ENCODE results near the gene ARSK.

The ARSK gene, protein sequence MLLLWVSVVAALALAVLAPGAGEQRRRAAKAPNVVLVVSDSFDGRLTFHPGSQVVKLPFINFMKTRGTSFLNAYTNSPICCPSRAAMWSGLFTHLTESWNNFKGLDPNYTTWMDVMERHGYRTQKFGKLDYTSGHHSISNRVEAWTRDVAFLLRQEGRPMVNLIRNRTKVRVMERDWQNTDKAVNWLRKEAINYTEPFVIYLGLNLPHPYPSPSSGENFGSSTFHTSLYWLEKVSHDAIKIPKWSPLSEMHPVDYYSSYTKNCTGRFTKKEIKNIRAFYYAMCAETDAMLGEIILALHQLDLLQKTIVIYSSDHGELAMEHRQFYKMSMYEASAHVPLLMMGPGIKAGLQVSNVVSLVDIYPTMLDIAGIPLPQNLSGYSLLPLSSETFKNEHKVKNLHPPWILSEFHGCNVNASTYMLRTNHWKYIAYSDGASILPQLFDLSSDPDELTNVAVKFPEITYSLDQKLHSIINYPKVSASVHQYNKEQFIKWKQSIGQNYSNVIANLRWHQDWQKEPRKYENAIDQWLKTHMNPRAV

DNA sequence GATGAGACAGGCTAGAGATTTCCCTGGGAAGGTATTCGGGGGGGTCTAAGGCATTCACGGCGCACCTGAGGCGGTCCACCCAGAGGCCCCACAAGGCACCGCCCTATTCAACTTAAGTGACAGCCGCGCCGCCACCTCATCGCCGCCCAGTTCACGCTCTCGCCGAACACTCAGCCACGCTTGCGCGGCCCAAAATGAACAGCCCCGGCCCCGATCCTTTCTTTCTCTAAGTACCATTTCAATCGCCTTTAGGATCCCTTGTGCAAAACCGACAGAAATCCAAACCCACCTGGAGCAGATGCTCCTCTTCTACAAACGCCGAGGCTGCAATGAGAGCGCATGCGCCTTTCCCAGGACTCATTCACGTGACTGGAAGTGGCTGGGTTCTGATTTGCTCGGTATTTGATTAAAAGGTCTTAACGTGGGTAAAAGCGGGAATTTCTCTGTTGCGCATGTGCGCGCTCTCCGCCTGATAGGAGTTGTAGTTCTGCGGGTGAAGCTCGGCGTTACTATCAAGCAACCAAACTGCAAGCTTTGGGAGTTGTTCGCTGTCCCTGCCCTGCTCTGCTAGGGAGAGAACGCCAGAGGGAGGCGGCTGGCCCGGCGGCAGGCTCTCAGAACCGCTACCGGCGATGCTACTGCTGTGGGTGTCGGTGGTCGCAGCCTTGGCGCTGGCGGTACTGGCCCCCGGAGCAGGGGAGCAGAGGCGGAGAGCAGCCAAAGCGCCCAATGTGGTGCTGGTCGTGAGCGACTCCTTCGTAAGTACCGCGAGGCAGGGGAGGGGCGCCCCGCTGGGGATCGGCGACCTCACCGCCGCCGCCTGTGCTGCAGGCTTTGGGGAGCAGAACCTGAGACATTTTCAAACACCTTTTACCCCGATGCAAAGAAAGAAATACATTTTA lies at the start of gene ARSK, which contains the start of gene SKIC3:
Gene ARSK, plus strand, starts transcription at position 455 of the 902 bp plus-strand sequence. Its CDS starts 178 bp downstream, at position 633.
Gene SKIC3, minus strand, starts transcription at position 331 of the 902 bp plus-strand sequence. CDS start 7,827 bp downstream, outside the sequence.
- DNase-seq (ENCODE audit: low read depth): peak; percentile 99

DNA sequence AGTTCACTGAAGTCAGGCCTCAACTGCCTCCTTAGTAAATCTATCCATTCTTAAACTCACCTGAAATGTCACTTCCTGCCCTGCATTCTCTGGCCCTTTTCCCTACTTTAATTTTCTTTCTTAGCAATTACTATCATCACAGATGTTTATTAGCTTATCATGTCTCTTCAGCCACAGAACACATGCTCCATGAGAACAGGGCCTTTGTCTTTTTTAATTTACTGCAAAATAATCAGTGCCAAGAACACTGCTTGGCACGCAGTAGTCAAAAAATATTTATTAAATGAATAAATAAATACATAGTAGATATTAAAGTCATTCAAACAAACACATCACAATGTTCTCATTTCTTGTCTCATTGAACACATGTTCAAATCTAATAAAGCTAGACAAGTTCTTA lies 46.4 kb upstream of the ARSK start:
- DNase-seq (ENCODE audit: low read depth): no peak

DNA sequence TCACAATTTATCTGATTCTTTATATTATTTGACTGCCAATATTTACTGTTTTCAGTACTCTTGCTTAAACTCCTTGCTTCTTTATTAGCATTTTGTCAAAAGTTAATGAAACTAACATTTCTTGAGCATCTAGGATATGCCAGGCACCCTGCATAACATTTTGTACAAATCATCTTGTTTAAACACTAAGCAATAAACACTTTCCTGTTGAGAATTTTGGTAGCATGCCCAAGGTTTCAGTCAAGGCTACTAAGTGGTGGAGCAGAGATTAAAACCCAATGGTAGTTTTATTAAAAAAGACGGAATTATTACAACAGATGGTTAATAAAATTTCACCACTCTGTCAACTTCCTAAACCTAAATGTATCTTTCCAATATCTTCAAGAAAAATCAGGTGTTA lies 43.3 kb upstream of the ARSK start:
- peak; percentile 51 for DNase-seq (ENCODE audit: low read depth)

DNA sequence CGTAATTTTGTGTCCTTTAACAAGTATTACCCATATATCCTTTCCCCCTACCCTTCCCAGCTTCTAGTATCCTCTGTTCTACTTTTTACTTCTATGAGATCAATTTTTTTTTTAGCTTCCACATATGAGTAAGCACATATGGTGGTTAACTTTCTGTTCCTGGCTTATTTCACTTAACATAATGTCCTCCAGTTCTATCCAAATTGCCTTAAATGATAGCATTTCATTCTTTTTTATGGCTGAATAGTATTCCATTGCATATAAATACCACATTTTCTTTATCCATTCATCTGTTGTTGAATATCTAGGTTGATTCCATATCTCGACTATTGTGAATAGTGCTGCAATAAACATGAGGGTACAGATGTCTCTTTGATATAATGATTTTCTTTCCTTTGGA lies 36.5 kb upstream of the ARSK start:
- no peak for DNase-seq (ENCODE audit: low read depth)

DNA sequence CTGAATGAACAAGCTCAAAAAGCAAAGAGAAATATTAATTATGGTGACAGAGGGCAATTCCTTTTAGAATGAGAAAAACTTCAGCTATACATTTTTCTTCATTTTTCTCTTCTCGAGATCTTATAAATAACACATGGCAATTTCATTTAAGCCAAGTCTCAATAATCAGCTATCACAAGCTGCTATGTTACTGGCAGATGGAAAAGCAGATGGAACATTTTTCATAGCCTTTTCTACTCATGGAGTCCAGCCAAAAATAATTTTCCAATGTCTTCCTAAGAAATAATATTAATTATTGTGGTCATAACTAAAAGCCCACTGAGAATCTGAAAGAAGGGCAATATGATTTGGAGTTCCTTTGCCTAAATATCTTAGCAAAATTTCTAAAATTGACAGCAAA lies 35.8 kb upstream of the ARSK start:
- DNase-seq (ENCODE audit: low read depth): no peak

DNA sequence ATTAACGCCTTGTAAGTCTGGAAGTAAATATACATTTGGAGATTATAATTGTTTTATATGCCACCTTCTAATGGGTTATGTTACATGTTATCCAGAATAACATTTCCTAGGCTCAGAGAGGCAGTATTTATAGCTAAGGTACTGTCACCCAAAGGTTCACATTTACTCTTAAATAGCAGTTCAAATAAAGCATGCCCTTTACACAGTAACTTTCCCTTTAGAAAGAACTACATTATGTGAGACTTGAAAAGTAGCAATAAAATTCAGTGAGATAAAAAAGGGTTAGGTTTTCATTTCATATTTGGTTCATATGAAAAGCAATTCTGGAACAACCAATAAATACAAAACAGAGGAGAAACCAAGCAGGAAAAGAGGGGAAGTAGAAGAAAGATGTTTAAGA lies 35.2 kb upstream of the ARSK start:
- no peak for DNase-seq (ENCODE audit: low read depth)

DNA sequence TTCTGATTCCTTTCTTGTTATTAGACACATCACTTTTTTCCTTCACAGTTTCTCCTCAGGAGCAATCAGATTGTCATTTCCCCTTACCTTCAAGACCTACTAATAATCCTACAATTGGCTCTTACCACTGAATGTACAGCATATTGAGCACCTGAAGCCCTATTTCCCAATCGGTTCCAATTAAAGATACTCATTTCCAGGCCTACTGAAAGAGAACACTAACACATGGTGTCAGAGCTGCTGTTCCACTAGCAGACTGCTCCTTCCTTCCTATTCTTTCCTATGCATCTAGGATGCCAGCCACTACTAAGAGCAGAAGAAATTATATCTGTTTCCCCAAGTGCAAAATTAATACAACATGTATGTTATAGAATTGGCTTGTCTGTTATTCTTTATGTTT lies 34.7 kb upstream of the ARSK start:
- DNase-seq (ENCODE audit: low read depth): no peak

DNA sequence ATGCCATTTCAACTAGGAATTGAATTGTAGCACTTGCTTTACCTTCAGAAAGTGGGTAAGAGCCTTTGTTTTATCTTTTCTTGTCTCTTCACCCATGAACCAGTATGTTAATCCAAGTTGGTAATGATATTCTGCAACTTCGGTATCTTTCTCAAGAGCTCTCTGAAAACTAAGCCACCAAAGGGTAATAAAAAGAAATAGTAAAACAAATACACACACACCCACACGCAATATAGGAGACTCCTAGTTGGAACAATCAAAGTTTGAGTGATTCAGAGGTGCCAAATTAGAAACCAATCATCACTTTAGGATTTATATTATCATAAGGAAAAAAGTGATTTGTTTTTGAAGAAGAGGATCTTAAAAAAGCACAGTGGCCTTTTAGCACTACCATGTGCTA lies 30.5 kb upstream of the ARSK start:
- DNase-seq (ENCODE audit: low read depth): no peak

DNA sequence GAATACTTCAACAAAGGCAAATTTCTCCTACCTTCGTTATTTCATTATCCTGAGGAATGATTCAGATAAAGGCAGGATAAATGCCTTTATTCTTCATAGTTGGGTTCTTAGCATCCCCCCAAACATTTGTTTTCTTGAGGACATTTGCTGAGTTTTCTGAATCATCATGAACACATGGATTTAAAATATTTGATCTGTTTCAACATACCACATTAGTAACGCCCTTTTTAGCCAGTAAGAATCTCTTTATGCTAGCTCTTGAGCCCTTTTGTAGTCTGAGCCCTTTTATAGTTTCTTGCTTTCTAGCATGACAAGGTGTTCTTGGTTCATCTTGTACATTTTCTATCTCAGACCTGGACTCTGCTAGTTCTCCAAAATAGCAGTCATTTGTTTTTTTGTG lies 28.0 kb upstream of the ARSK start:
- DNase-seq (ENCODE audit: low read depth): peak; percentile 40

DNA sequence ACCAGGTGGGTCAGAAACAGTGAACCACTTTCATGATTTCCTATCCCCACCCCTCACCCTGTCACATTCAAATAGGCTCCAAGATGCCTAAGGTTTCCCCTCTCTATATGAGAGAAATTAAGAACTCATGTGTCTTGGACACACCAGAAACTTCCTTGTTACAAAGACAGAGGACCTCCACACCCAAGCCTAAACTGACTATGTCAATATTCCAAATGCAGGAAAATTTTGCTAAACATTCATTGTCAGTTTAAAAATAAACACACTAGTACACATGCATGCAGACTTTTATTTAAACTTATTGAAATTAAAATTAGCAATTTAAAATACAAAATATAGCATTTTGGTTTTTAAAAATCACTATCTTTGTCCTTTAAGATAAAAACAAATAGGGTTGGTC lies 26.3 kb upstream of the ARSK start:
- DNase-seq (ENCODE audit: low read depth): no peak

DNA sequence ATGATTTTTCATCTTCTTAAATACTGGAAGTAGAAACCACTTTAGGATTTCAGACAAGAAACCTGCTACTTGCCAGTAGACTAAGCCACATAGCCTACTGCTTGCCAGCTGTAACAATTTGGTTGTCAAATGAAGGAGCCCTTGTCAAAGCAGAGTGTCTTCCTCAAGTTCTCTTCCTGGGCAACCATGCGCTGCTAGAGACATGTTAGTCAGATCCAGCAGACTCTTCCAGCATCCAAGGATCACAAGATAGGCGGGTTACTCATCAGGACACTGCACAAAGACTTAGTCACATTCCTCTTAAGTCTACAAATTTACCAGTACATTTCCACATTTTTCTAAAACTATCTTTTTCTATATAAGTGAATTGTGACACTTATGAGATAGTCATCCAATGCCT lies 24.5 kb upstream of the ARSK start:
- peak; percentile 96 for DNase-seq (ENCODE audit: low read depth)

DNA sequence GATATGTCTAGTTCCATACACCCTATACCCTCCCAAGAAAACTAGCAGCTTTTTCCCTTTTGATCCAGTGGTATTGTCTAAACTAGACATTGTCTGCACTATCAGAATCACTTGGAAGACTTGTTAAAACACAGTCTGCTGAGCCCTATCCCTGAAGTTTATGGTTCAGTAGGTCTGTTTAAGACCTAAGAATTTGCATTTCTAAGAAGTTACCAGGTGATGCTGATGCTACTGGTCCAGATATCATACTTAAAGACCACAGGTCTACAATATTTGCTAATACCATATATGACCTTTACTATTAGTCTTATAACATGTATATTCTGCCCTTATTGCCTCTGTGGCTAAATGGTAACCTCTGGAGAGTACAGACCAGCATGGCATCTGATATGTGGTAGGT lies 23.4 kb upstream of the ARSK start:
- DNase-seq (ENCODE audit: low read depth): no peak

DNA sequence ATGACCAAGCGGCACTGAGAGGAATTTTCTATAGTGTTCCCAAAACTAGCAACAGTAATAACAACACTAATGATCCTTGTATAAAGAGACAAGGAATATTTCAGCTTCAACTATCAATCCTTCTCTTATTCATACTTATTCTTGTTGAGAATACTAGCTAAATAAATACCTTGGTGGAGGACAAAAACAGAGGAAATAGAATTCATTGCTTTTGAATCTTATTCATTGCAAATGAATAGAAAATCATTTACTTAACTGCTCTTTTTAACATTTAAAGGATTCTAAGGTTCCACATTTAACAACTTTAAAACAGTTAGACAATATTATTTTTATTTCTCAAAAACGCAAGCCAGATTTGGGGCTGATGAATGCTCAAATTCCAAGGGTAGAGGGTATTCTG lies 22.5 kb upstream of the ARSK start:
- DNase-seq (ENCODE audit: low read depth): no peak

DNA sequence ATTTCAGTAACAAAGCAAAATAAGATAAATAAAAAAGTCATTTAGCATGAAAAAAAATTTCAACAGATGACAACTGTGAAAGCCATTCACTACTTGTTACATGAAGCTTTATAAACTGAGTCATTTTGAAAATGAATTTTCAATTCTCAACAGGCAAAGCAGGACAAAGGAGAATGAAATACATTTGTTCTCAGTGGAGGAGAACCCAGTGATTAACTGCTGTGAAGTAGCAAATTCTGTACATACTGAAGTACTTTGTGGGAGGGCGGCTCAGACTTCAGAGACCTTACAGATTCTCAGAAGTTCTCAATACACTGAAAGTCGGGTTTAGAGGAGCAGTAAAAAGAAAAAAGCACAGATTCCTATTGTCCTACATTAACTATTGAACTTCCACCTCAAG lies 21.8 kb upstream of the ARSK start:
- peak; percentile 57 for DNase-seq (ENCODE audit: low read depth)

DNA sequence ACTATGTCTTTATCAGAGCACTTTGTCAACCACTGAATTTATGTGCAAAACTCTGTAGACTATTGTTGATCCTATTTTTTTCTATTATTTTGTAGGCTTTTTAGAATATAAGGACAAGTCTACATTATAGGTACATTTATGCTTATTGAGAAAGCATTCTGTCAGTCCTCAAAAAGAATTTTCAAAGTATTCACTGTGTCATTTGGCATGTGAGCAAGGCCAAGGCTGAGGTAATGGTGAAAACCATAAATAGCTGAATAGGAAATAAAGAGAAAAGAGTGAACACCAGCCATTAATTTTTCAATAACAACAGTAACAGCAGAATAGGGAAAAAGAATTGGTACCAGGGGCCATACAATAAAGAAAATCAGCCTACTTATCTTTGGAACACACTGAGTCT lies 21.1 kb upstream of the ARSK start:
- peak; percentile 67 for DNase-seq (ENCODE audit: low read depth)

DNA sequence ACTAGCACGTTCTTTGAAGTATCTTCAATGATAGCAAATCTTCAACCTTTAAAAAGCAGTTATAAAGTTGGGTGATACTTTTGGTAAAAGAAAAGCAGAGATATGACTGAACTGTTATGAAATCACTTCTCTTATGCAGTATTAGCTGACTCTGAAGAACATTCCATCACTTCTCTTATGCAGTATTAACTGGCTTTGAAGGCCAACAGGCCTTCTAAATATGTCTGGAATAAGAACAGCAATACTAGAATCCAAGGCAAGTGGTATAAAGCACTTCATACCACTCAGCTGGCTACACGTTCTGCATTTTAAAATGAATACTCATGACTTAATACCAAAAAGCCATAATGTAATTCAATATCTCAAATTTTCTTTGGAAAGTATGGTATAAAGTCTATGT lies 17.4 kb upstream of the ARSK start:
- DNase-seq (ENCODE audit: low read depth): peak; percentile 71

DNA sequence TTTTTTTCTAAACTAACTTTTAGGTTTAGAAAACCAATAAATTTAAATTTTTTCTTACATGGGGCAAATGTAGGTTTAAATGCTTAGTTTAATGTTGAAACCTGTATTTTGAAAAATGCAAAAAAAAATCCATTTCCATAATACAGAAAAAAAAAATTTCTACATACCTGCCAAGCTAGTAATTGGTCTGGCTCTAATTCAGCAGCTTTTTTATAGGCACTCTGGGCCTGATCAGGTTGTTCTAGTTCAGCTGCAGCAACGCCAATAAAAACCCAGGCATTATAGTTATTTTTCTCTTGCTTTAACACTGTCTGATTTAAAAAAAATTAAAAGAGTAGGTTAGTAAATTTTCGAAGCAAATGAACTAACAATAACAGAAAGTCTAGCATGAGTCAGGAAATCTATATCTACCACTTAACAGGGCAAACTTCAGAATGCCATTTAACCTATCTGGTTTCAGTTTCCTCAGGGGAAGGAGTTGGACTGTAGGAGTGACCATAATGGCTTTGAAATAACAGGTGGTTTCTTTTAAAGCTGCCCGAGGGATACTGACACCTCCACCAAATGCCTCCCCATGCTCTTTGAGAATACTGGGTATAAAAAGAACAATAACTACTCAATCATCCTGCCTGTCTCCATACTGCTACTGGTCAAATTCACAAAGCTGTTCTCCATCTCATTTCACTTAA lies 11.7 kb upstream of the ARSK start:
- peak; percentile 30 for DNase-seq (ENCODE audit: low read depth)

DNA sequence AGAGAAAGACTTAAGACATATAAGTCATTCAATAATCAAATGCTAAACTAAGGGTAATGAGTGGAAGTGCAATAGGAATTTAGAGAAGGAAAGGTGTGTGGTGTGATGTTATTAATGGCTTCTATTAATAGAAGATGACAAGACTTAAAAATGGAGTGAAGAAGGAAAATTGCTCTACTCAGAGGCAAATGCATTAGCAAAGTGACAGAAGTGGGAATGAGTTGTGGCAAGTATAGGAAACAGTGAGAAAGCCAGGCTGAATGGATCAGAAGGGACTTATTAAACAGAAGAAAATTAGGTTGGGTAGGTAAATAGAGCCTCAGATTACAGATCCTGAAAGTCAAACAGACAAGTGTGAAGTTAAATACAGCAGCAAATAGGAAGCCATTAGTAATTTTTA lies 5.9 kb upstream of the ARSK start:
- DNase-seq (ENCODE audit: low read depth): no peak

DNA sequence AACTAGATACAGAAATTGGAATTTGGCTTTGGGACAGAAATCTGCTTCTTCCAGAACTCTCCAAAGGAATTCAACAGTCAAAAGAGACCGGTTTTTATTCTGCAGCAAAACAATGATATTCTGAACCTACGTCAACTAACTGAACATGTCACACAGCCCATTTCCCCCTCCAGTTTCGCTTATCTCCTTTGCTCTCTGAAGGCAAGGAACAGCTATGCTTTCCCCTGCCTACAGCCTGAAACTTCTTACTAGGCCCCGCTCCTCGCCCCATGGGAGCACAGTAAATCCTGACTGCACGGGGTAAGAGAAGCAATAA lies 612 bp upstream of the ARSK start:
- no peak for DNase-seq (ENCODE audit: low read depth)

DNA sequence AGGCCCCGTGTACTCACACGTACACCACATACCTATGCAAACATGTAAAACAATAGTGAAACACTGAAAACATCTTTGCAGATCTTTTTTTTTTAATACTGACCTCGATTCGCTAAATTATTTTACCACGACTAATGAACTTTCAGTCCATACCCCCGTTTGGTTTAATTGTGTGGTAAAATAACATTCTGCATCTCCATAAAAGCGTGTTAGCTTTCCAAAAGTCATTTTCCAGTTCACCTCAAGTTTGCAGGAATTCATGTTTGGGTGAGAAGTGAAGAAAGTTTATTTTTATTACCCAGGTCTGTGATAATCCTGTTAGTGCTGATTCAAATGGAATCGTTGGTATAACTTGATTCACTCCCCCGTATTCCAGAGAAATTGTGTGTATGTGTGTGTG lies 652 bp downstream of the ARSK start:
- DNase-seq (ENCODE audit: low read depth): peak; percentile 16

DNA sequence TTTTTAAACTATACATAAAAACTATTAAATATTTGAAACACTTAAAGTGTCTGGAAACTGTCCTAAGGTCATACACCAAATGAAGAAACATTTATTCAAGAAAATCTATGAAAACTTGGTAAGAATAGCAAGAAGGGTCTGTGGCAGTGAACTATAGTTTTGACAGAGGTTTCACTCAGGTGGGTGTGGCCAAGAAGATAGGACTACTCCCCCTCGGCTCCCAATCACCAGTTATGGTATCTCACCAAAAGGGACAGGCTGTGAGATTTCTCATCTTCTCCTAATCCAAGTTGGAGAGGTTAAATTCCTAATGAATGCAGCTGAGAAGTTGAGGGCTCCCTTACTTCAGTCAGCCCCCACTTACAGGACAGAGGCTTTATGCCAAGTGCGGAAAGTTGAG lies 2.9 kb downstream of the ARSK start:
- no peak for DNase-seq (ENCODE audit: low read depth)

DNA sequence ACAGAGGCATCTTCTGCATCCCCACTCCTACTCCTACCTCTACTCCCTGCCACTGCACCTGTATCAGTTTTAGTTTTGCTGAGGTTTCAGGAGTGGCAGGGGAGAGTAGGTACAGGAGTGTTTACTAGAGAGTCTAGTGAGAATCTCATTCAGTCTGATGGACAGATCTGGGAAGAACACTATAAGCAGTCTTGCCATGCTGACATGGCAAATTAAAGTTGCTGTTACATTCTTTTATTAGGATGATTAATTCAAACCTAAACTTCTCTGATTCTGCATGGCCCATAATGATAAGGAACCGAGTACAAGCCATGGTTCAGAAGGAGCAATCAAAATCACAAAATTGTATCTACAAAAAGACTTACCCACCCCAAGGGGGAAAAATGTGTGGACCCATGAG lies 7.4 kb downstream of the ARSK start:
- no peak for DNase-seq (ENCODE audit: low read depth)

Measured in iris pigment epithelial cell (primary cell).